IgD-negative memory B cell (primary cell): Measurements from ENCODE around the gene LHPP. TPM values are rescaled to one million over a fixed set of nuclear protein-coding genes. Genes with fewer than 3 reads are reported as not detected.

Source experiments
- H3K27ac Mint-ChIP-seq, 3 donors: one replicate each; pipeline ENCODE4 v1.8.0; 2020 to 2022; ENCODE audit warnings: mild to moderate bottlenecking in 3 of 3, mixed read lengths in 3 of 3, moderate library complexity in 1 of 3
- H3K27me3 Mint-ChIP-seq: one replicate; pipeline ENCODE4 v1.8.0; 2021; ENCODE audit warnings: mixed read lengths
- H3K36me3 Mint-ChIP-seq: one replicate; pipeline ENCODE4 v1.8.0; 2020; ENCODE audit warnings: mild to moderate bottlenecking, mixed read lengths
- H3K4me1 Mint-ChIP-seq, 3 donors: one replicate each; pipeline ENCODE4 v1.8.0; 2020 to 2022; ENCODE audit warnings: mixed read lengths in 3 of 3, mild to moderate bottlenecking in 1 of 3
- H3K4me3 Mint-ChIP-seq, 4 donors: one replicate each; pipeline ENCODE4 v1.8.0; 2020 to 2022; ENCODE audit warnings: mild to moderate bottlenecking in 4 of 4, mixed read lengths in 4 of 4, moderate library complexity in 3 of 4
- H3K9me3 Mint-ChIP-seq, 3 donors: one replicate each; pipeline ENCODE4 v1.8.0; 2020 to 2021; ENCODE audit warnings: mixed read lengths in 3 of 3, mild to moderate bottlenecking in 1 of 3
- polyA plus RNA-seq: library from polyadenylated mRNA; unstranded; fragments of 300-500 nt; fragmentation: Illumina TruSeq; gene quantifications from one replicate; pipeline ENCODE4 v1.2.3, GENCODE V29; 2021

Gene LHPP
- polyA plus RNA-seq, 1 donor from 2014 or later = 52.0 TPM

- Mint-ChIP-seq H3K4me1 (peaks cover 56 to 84% (median 62%) of the 10 kb centered on the region in 3 donors), H3K27me3 (peaks cover 3% of the 10 kb centered on the region)
Observed at GRCh38 chr10:124642088-124642710, 180.6 kb downstream of the LHPP start.

GRCh38 chr10:124643330-124644009 lies 181.8 kb downstream of the LHPP start:
- Mint-ChIP-seq H3K27me3 (peaks cover 3% of the 10 kb centered on the region), H3K4me1 (peaks cover 57 to 85% (median 64%) of the 10 kb centered on the region in 3 donors), H3K27ac (peak overlapping the region; percentile 94 to 99 (median 98)), H3K4me3 (peak overlapping the region in 2 of 4 donors; percentile 52 to 77), H3K36me3 (peaks cover 1% of the 10 kb centered on the region), H3K9me3 (no peaks in the 10 kb centered on the region)

More at GRCh38 chr10:124642088-124642710, 180.6 kb downstream of the LHPP start:
- H3K27ac Mint-ChIP-seq = peak overlapping the region; percentile 94 to 99 (median 98)
- H3K4me3 Mint-ChIP-seq = peak overlapping the region; percentile 12 to 86 (median 82)
- H3K36me3 Mint-ChIP-seq = no peaks in the 10 kb centered on the region
- H3K9me3 Mint-ChIP-seq = no peaks in the 10 kb centered on the region

- Mint-ChIP-seq H3K9me3 (no peaks in the 10 kb centered on the region), H3K27ac (peak overlapping the region; percentile 74 to 94 (median 76)), H3K36me3 (peaks cover 1% of the 10 kb centered on the region), H3K27me3 (peaks cover 3% of the 10 kb centered on the region), H3K4me1 (peaks cover 62 to 90% (median 71%) of the 10 kb centered on the region in 3 donors), H3K4me3 (peak overlapping the region in 3 of 4 donors; percentile 51 to 67 (median 60))
Observed at GRCh38 chr10:124644236-124644635, 182.6 kb downstream of the LHPP start.

GRCh38 chr10:124644771-124645415 lies 183.3 kb downstream of the LHPP start:
- Mint-ChIP-seq H3K27me3 (peaks cover 3% of the 10 kb centered on the region), H3K9me3 (no peaks in the 10 kb centered on the region), H3K27ac (peak overlapping the region; percentile 74 to 95 (median 94)), H3K4me3 (peak overlapping the region; percentile 30 to 67 (median 56)), H3K4me1 (peaks cover 64 to 92% (median 72%) of the 10 kb centered on the region in 3 donors), H3K36me3 (peaks cover 1% of the 10 kb centered on the region)

- peaks cover 1% of the 10 kb centered on the region for H3K36me3 Mint-ChIP-seq
- H3K27ac Mint-ChIP-seq = peak overlapping the region; percentile 94 to 98 (median 95)
- H3K9me3 Mint-ChIP-seq = no peaks in the 10 kb centered on the region
- peak overlapping the region in 3 of 4 donors; percentile 63 to 87 (median 67) for H3K4me3 Mint-ChIP-seq
- H3K27me3 Mint-ChIP-seq = peaks cover 1% of the 10 kb centered on the region
- H3K4me1 Mint-ChIP-seq = peaks cover 61 to 89% (median 75%) of the 10 kb centered on the region in 3 donors
Observed at GRCh38 chr10:124645467-124646095, 184.0 kb downstream of the LHPP start.

- H3K9me3 Mint-ChIP-seq = no peaks in the 10 kb centered on the region
- H3K36me3 Mint-ChIP-seq = peaks cover 1% of the 10 kb centered on the region
- H3K4me3 Mint-ChIP-seq = peak overlapping the region in 3 of 4 donors; percentile 63 to 84 (median 63)
- H3K27ac Mint-ChIP-seq = peak overlapping the region; percentile 94 to 98 (median 95)
- H3K4me1 Mint-ChIP-seq = peaks cover 57 to 89% (median 75%) of the 10 kb centered on the region in 3 donors
- no peaks in the 10 kb centered on the region for H3K27me3 Mint-ChIP-seq
Observed at GRCh38 chr10:124646483-124647352, 185.1 kb downstream of the LHPP start.

- Mint-ChIP-seq H3K9me3 (no peaks in the 10 kb centered on the region), H3K4me1 (peaks cover 62 to 89% (median 76%) of the 10 kb centered on the region in 3 donors), H3K27me3 (no peaks in the 10 kb centered on the region), H3K4me3 (peak overlapping the region; percentile 63 to 97 (median 81)), H3K36me3 (peaks cover 1% of the 10 kb centered on the region), H3K27ac (peak overlapping the region; percentile 94 to 98 (median 95))
Observed at GRCh38 chr10:124647421-124648130, 186.0 kb downstream of the LHPP start.

GRCh38 chr10:124648131-124648475 lies 186.5 kb downstream of the LHPP start:
- no peaks in the 10 kb centered on the region for H3K9me3 Mint-ChIP-seq
- H3K27me3 Mint-ChIP-seq = no peaks in the 10 kb centered on the region
- H3K36me3 Mint-ChIP-seq = peaks cover 1% of the 10 kb centered on the region
- peak overlapping the region; percentile 94 to 98 (median 95) for H3K27ac Mint-ChIP-seq
- H3K4me3 Mint-ChIP-seq = peak overlapping the region; percentile 63 to 97 (median 81)
- H3K4me1 Mint-ChIP-seq = peaks cover 59 to 89% (median 82%) of the 10 kb centered on the region in 3 donors

GRCh38 chr10:124648738-124649137 lies 187.1 kb downstream of the LHPP start:
- Mint-ChIP-seq H3K27me3 (no peaks in the 10 kb centered on the region), H3K9me3 (no peaks in the 10 kb centered on the region), H3K4me1 (peaks cover 59 to 92% (median 87%) of the 10 kb centered on the region in 3 donors), H3K27ac (peak overlapping the region; percentile 94 to 98 (median 95)), H3K4me3 (peak overlapping the region in 3 of 4 donors; percentile 63 to 85 (median 83)), H3K36me3 (peaks cover 1% of the 10 kb centered on the region)

GRCh38 chr10:124649214-124649613 lies 187.6 kb downstream of the LHPP start:
- Mint-ChIP-seq H3K27ac (peak overlapping the region; percentile 94 to 96 (median 95)), H3K36me3 (peaks cover 1% of the 10 kb centered on the region), H3K27me3 (no peaks in the 10 kb centered on the region), H3K4me1 (peaks cover 59 to 88% (median 83%) of the 10 kb centered on the region in 3 donors), H3K4me3 (peak overlapping the region in 3 of 4 donors; percentile 63 to 91 (median 83)), H3K9me3 (no peaks in the 10 kb centered on the region)

- Mint-ChIP-seq H3K4me3 (peak overlapping the region in 3 of 4 donors; percentile 79 to 87 (median 86)), H3K4me1 (peaks cover 57 to 85% (median 76%) of the 10 kb centered on the region in 3 donors), H3K27ac (peak overlapping the region; percentile 80 to 96 (median 94)), H3K9me3 (no peaks in the 10 kb centered on the region), H3K27me3 (no peaks in the 10 kb centered on the region), H3K36me3 (peaks cover 1% of the 10 kb centered on the region)
Observed at GRCh38 chr10:124650263-124650662, 188.6 kb downstream of the LHPP start.

GRCh38 chr10:124650820-124651401 lies 189.3 kb downstream of the LHPP start:
- H3K9me3 Mint-ChIP-seq = no peaks in the 10 kb centered on the region
- H3K36me3 Mint-ChIP-seq = peaks cover 5% of the 10 kb centered on the region
- H3K27ac Mint-ChIP-seq = peak overlapping the region; percentile 92 to 96 (median 94)
- H3K27me3 Mint-ChIP-seq = no peaks in the 10 kb centered on the region
- peaks cover 56 to 86% (median 72%) of the 10 kb centered on the region in 3 donors for H3K4me1 Mint-ChIP-seq
- peak overlapping the region in 3 of 4 donors; percentile 79 to 87 (median 86) for H3K4me3 Mint-ChIP-seq

GRCh38 chr10:124651402-124651891 lies 189.8 kb downstream of the LHPP start:
- H3K36me3 Mint-ChIP-seq = peaks cover 5% of the 10 kb centered on the region
- peak overlapping the region; percentile 92 to 96 (median 94) for H3K27ac Mint-ChIP-seq
- H3K4me1 Mint-ChIP-seq = peaks cover 52 to 82% (median 67%) of the 10 kb centered on the region in 3 donors
- peak overlapping the region in 3 of 4 donors; percentile 85 to 87 (median 86) for H3K4me3 Mint-ChIP-seq
- no peaks in the 10 kb centered on the region for H3K27me3 Mint-ChIP-seq
- H3K9me3 Mint-ChIP-seq = no peaks in the 10 kb centered on the region
